Stimulated activated CD4-positive, alpha-beta T cell treated with anti-CD3 and anti-CD28 coated beads, TNF-alpha, amount 100 ng/mL, for 1 hour (primary cell): ENCODE measurements around the gene NUP210.

ENCODE experiments used
- DNase-seq, 3 donors: peaks; one replicate each; pipeline ENCODE4 v3.0.0-alpha.2; 2020; ENCODE audit warnings: low read depth in 3 of 3, low spot score in 1 of 3

The NUP210 gene

GRCh38 chr3:13277196-13277813, 142.8 kb downstream of the NUP210 start:
- no peak for DNase-seq

DNA sequence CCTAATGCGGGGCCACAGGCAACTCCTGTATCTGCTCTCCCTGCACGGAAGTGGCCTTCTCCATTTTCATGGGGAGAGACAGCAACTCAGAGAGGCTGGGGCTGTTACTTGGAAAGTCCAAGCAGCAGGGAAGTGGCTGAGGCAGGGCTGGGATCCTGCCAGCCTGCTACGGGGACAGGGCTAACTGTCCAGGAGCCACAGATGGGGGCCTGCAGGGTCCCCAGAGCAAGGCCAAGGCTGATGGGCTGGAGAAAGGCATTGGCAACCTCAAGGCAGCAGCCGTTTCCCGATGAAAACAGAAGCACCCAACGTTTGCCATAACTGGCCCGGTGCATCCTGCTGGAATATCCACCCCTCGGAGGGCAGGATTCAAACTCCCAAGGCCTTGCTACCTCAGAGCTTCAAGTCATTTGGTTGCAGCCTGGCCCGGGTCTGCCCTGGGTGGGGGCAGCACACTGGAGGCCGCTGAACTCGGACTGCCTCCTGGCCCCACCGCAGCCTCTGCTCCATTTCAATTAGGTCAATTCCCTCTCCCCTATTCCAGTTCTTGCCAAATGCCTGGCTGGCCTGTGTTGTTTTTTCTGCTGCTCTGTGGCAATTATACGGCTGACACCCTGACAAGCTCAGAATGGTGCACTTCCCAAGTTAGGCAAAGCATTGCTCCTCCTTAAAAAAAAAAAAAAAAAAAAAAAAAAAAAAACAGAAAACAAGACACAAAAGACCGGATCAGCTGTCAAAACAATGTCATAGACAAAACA, 143.5 kb downstream of the NUP210 start:
- DNase-seq: no peak

DNA sequence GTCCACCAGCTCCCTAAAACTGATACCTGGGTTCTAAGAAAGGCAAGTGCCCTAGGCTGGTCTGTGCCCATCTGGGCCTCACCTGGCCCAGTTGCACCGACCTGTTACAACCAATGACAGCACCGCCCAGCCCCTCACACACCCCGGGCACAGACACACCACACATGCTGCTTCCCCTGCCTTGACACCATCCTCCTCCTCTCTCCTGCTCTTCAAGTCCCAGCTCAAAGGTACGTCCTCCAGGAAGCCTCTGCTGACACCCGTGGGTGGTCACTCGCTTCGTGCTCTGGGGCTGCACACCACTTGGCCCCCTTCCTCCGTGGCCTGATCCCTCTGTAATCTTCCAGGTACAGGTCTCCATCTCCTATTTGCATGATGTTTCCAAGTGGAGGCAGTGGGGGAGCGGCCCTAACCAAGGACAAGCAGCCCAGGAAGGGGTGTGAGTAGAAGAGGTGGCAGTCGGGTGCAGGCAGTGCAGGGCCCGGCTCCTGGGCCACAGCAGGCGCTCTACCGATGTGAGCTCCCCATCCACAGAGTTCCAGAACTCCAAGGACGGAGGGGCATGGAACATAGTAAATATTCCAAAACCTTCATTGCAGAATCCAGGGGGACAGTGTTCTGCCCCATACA, 144.6 kb downstream of the NUP210 start:
- no peak for DNase-seq

GRCh38 chr3:13274551-13275332, 145.4 kb downstream of the NUP210 start:
- DNase-seq: no peak

DNA sequence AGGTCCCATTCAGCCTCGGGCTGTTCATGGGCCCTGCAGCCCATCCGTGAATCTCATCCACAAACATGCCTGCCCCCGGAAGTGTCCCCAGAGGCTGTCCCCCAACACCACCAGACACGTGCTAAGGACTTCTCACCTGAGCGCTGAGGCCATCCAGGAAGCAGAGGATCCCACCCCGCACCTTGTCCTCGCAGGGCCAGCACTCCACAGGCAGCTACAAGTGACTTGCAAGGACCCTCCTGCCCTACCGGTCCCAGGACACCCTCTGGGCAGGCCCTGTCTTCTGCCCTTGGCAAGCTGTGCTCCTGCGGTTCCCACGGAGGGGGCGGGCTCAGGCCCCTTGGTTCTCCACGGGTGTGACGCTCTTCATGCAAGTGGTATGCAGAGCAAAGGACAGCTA, 146.0 kb downstream of the NUP210 start:
- no peak for DNase-seq

DNA sequence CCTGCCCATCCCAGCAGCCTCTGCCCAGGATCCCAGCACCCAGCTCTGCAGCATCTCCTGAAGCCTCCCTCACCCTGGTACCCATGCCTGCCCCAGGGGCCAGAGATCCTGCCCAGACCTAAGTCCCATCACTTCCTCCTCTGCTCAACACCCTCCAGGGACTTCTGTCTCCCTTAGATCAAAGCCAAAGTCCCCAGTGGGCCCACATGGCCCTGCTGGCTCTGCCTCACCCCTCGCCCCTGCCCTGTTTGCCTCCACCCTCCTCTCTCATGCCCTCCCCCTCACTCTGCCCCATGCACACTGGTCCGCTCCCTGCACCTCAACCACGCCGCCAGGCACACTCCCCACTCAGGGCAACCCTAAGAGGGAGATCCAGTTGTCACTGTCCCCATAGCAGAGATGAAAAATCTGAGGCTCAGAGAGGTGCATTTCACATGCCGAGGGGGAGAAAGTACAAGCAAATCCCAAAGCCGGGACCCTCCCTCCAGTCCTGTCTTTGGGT, 146.5 kb downstream of the NUP210 start:
- no peak for DNase-seq

DNA sequence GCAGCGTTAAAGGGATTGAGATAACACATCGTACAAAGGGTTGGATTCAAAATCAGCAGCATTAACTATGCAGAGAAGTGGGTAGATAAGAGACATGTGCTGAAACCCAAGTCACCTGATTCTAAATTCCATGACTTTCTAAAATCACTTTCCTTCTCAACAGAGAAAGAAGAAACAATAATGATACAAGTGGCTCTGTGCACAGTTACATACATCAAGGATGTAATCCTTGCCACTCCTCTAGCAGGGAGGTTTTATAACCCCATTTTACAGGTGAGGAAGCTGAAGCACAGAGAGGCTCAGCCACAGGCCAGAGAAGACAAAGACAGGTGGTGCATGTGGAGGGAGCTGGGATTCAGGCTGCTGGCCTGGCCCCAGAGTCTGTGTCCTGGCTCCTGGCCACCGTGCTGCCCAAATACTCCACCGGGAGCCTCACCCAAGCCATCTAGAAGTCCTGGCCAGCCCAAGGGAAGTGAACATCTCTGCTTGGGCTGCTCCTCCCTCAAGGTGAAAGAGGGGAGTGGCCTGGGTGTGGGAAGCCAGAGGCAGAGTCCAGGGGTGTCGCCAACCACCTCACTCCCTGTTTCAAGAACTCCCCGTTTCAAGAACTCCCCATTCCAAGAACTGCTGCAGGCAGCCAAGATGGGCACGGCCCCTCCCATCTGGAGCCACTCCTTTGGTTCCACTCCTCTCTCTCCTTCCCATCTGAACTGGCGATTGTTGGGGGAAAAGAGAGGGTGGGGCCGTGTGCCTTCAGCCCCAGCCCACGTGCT, 147.1 kb downstream of the NUP210 start:
- DNase-seq: no peak

DNA sequence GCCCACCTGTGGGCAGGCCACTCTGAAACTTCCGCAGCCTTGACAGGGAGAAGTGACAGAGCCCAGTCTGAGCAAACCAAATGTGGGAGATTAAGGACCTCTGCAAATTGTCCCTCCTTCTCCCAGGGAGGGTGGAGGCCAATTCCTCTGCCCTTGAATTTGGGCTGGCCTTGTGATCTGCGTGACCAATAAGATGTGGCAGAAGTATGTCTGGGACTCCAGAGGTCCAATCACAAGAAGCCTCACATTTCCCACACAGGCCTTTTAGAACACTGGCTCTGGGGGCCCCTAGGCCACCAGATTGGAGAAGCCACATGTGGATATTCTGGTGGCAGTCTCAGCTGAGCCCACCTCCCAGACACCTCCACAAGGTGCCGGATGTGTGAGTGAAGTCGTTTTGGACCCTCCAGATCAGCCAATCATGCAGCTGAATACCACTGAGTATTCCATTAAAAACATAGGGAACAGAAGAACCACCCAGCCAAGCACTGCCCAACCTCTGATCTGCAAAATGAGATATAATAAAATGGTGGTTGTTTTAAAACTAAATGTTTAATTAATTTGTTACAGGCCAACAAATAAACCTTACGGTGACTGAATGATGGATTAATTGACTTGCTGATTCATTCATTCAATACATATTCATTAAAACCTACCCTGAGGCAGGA, 150.3 kb downstream of the NUP210 start:
- no peak for DNase-seq

DNA sequence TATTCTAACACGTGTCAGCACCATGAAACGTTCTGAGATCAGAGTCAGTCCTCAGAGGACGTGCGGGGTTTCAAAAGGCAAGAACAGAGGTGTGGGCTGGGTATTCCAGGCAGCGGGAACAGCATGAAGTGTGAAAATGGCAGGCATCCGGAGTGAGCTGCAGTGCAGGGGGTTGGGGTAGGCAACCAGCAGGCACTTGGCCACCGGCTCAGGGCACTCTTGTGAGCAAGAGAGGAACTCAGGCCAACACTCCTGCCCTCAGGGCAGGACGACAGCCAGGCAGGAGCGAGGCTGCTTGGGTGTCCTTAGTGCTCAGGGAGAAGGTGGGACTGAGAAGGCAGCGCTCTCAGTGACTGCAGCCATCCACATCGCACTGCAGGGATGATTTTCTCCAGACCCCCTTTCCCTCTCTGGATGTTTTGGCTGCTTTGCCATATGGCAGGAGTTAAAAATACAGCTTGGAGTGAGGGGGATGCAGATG, 151.1 kb downstream of the NUP210 start:
- no peak for DNase-seq

GRCh38 chr3:13268120-13268519, 152.0 kb downstream of the NUP210 start:
- DNase-seq: no peak

- no peak for DNase-seq
Measured at GRCh38 chr3:13266651-13267362, 153.3 kb downstream of the NUP210 start.
